ENCODE data around the gene MEIOB.

GRCh38 chr16:1819611-1820010 lies 52.4 kb downstream of the MEIOB start:
- TF ChIP-seq POLR2A (IDR thresholded peaks at IDR 0.05; ENCODE audit: low read depth, low read length) (no peak), SPI1 (IDR thresholded peaks at IDR 0.05; ENCODE audit: low read depth, low read length) (no peak), POLR2AphosphoS5 (IDR thresholded peaks at IDR 0.05; ENCODE audit: low read depth, low read length) (no peak), POU2F2 (IDR thresholded peaks at IDR 0.05; ENCODE audit: low read depth, low read length) (no peak), TAF1 (IDR thresholded peaks at IDR 0.05; ENCODE audit: low read depth, low read length) (no peak), PAX5 (IDR thresholded peaks at IDR 0.05; ENCODE audit: insufficient read depth, low read length, severe bottlenecking) (no peak)
